OCI-LY7 (cell line): Measurements from ENCODE around the gene WDR37.

ENCODE experiments used
- CTCF ChIP-seq: fragments of 200-600 bp; sonication (generic); conservative IDR thresholded peaks from 2 replicates; pipeline ENCODE4 v1.5.1; 2014; ENCODE audit warnings: mild to moderate bottlenecking, antibody characterized with exemption, low read length, moderate library complexity, mixed read lengths
- EZH2phosphoT487 ChIP-seq: fragments of 200-600 bp; sonication (generic); IDR thresholded peaks from 2 replicates; pipeline ENCODE4 v1.6.1; 2018; ENCODE audit warnings: low read depth, borderline replicate concordance, mild to moderate bottlenecking, mixed run types, antibody characterized with exemption, low read length, moderate library complexity, mixed read lengths

GRCh38 chr10:1107004-1107403 lies 50.8 kb downstream of the WDR37 start:
- TF ChIP-seq CTCF (no peak), EZH2phosphoT487 (no peak)
